PC-3 (cell line): ENCODE results near the gene CELF6.
A peak's percentile ranks its signal among the peaks of the same experiment; 100 is the strongest.

Experiments
- CTCF ChIP-seq: fragments of 300-600 bp; sonication (generic); conservative IDR thresholded peaks from 2 replicates; pipeline ENCODE4 v1.5.1; 2017; ENCODE audit warnings: antibody characterized with exemption, low read depth, mild to moderate bottlenecking, low read length
- EZH2phosphoT487 ChIP-seq: fragments of 300-600 bp; sonication (generic); IDR thresholded peaks from 2 replicates; pipeline ENCODE4 v1.6.1; 2018; ENCODE audit warnings: mild to moderate bottlenecking, antibody characterized with exemption, low read length, borderline replicate concordance

DNA sequence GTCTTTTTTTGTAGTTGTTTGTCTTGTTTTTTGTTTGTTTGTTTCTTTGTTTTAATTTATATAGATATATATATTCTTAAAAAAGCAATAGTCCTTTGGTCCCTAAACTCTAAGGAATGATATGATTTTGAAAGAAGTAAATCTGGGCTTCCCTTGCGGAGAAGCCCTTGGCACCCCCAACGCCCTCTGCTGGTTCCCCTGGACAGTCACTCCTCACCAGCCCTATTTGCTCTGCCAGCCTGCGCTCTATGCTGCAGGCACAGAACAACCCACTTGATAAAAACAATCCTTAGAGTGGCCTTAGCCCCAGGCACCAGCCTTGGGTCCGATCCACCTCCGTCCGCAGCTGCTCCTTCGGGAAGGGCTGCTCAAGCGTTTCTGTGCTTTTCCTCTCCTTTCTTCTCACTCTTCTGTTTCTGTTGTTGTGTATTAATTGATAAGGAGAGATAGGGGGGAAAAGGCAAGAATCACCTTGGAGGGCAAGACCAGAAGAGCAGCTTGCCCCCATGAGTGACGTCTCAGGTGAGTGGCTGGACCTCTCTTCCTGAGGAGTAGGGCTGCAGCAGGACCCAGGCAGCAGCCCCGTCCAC lies 33.9 kb downstream of the CELF6 start:
- TF ChIP-seq CTCF (peak; percentile 63), EZH2phosphoT487 (no peak)
